ENCODE results near the gene COL27A1. TPM values are rescaled to one million over a fixed set of nuclear protein-coding genes. Genes with fewer than 3 reads are reported as not detected.

Gene COL27A1
- total and polyA plus RNA-seq, 2 donors from 2014 or later = 13.6 to 45.6 TPM

- Histone ChIP-seq H3K9me3 (ENCODE audit: control insufficient read depth in 2 of 3, insufficient read depth in 1 of 3, low read length in 3 of 3) (no peaks in the 10 kb centered on the region), H3K4me1 (ENCODE audit: control insufficient read depth in 2 of 3, insufficient read depth in 2 of 3, low read depth in 1 of 3, low read length in 3 of 3) (no peaks in the 10 kb centered on the region), H3K4me3 (ENCODE audit: low read length in 3 of 3) (no peak overlapping the region), H3K36me3 (ENCODE audit: control insufficient read depth in 2 of 3, insufficient read depth in 3 of 3, low read length in 3 of 3) (peaks cover 0 to 5% (median 2%) of the 10 kb centered on the region in 3 donors), H3K9ac (ENCODE audit: low read length in 3 of 3) (no peak overlapping the region), H3K27me3 (ENCODE audit: control insufficient read depth, insufficient read depth, low read length) (no peaks in the 10 kb centered on the region), H3K27ac (ENCODE audit: low read depth in 2 of 2, low read length in 2 of 2) (no peak overlapping the region)
- DNase-seq (peak in 1 of 5 donors; percentile 18), FAIRE-seq (no peak)
- intact Hi-C loops (cut with DNase I) = no loop called here
- no peak for TF ChIP-seq CTCF (IDR thresholded peaks at IDR 0.05; ENCODE audit: borderline replicate concordance, extremely low read depth, insufficient read depth)
Observed at GRCh38 chr9:114335745-114336144, 180.4 kb downstream of the COL27A1 start.

GRCh38 chr9:114336157-114336556 lies 180.8 kb downstream of the COL27A1 start:
- DNase-seq (peak in 1 of 5 donors; percentile 46), FAIRE-seq (no peak)
- Histone ChIP-seq H3K27ac (ENCODE audit: low read depth in 2 of 2, low read length in 2 of 2) (no peak overlapping the region), H3K27me3 (ENCODE audit: control insufficient read depth, insufficient read depth, low read length) (no peaks in the 10 kb centered on the region), H3K4me3 (ENCODE audit: low read length in 3 of 3) (no peak overlapping the region), H3K9me3 (ENCODE audit: control insufficient read depth in 2 of 3, insufficient read depth in 1 of 3, low read length in 3 of 3) (no peaks in the 10 kb centered on the region), H3K36me3 (ENCODE audit: control insufficient read depth in 2 of 3, insufficient read depth in 3 of 3, low read length in 3 of 3) (peaks cover 0 to 5% (median 2%) of the 10 kb centered on the region in 3 donors), H3K9ac (ENCODE audit: low read length in 3 of 3) (no peak overlapping the region), H3K4me1 (ENCODE audit: control insufficient read depth in 2 of 3, insufficient read depth in 2 of 3, low read depth in 1 of 3, low read length in 3 of 3) (no peaks in the 10 kb centered on the region)
- intact Hi-C loops (cut with DNase I) = no loop called here
- no peak for TF ChIP-seq CTCF (IDR thresholded peaks at IDR 0.05; ENCODE audit: borderline replicate concordance, extremely low read depth, insufficient read depth)

- TF ChIP-seq CTCF (IDR thresholded peaks at IDR 0.05; ENCODE audit: borderline replicate concordance, extremely low read depth, insufficient read depth) = no peak
- DNase-seq (peak in 1 of 5 donors; percentile 68), FAIRE-seq (no peak)
Observed at GRCh38 chr9:114336699-114337395, 181.5 kb downstream of the COL27A1 start.

More at GRCh38 chr9:114336699-114337395, 181.5 kb downstream of the COL27A1 start:
- H3K9me3 ChIP-seq (ENCODE audit: control insufficient read depth in 2 of 3, insufficient read depth in 1 of 3, low read length in 3 of 3) = no peaks in the 10 kb centered on the region
- peaks cover 0 to 5% (median 2%) of the 10 kb centered on the region in 3 donors for H3K36me3 ChIP-seq (ENCODE audit: control insufficient read depth in 2 of 3, insufficient read depth in 3 of 3, low read length in 3 of 3)
- no peak overlapping the region for H3K4me3 ChIP-seq (ENCODE audit: low read length in 3 of 3)
- intact Hi-C loops (cut with DNase I) = no loop called here
- H3K4me1 ChIP-seq (ENCODE audit: control insufficient read depth in 2 of 3, insufficient read depth in 2 of 3, low read depth in 1 of 3, low read length in 3 of 3) = no peaks in the 10 kb centered on the region
- no peak overlapping the region for H3K9ac ChIP-seq (ENCODE audit: low read length in 3 of 3)
- no peaks in the 10 kb centered on the region for H3K27me3 ChIP-seq (ENCODE audit: control insufficient read depth, insufficient read depth, low read length)
- H3K27ac ChIP-seq (ENCODE audit: low read depth in 2 of 2, low read length in 2 of 2) = no peak overlapping the region

Measured in kidney (tissue), 14 donors.